Keratinocyte (primary cell): ENCODE results near the gene DFFA.

Source experiments
- CTCF ChIP-seq, 3 experiments: IDR thresholded peaks in 1 of 3; conservative IDR thresholded peaks in 1 of 3; optimal IDR thresholded peaks in 1 of 3; 2 replicates in 2 of 3; 3 replicates in 1 of 3; pipeline versions ENCODE3 to v1.5.1; 2011; ENCODE audit warnings: low read length in 3 of 3, mild to moderate bottlenecking in 3 of 3, moderate library complexity in 2 of 3, control low read depth in 1 of 3, inconsistent platforms in 1 of 3; ENCODE audit not compliant: insufficient read depth in 2 of 3; ENCODE audit errors: extremely low read depth in 1 of 3
- EZH2 ChIP-seq: IDR thresholded peaks from one replicate; pipeline ENCODE4 v1.6.1; 2012; ENCODE audit warnings: inconsistent platforms, mild to moderate bottlenecking, low read length, moderate library complexity

DNA sequence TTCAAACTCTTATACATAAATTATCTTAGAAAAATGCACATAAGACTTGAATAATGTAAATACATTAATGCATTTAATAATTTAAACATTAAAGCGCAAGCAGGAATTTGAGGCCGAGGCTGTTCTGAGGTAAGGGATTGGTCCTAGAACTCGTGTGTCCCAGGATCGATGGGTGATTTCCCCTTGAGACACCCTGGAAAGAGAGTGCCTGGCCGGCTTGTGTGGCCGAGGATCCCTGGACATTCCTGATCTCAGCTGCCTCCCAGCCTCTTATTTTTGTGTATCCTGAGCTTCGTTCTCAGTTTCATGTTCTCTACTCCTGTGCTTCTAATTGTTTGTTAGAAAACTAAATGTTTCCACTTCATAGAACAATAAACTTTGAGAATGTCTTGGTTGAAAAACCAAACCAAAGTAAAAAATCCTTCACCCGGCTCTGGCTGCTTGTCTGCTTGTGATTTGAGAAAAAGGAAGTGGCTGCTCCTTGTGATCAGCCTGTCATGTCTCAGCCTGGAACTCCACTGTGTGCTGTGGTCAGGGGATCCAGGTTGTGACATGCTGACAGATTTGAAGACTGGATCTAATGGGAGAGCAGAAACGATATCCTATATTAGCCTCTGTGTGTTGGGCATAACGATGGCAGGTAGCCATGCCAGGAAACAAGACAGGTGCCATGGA, 43.1 kb upstream of the DFFA start:
- no peak for TF ChIP-seq CTCF (optimal IDR thresholded peaks at IDR 0.05 in 1 of 3, IDR thresholded peaks at IDR 0.05 in 1 of 3, conservative IDR thresholded peaks at IDR 0.05 in 1 of 3; ENCODE audit: extremely low read depth in 1 of 3, insufficient read depth in 2 of 3, low read length in 3 of 3)
- TF ChIP-seq EZH2: no peak
